Adrenal gland (tissue), 12 donors: Measurements from ENCODE around the gene GPC6. TPM values are rescaled to one million over a fixed set of nuclear protein-coding genes. Genes with fewer than 3 reads are reported as not detected.

Experiments
- DNase-seq, 7 donors: peaks; one replicate each; pipeline ENCODE4 v3.0.0-alpha.2; 2019 to 2020
- H3K27ac ChIP-seq, 5 donors: fragments of 200-600 bp; sonication (generic) in 4 of 5; 1 replicate in 3 of 5; 2 replicates in 2 of 5; pipeline versions ENCODE4 v1.5.1 to v1.8.0; 2016 to 2020; ENCODE audit warnings: mild to moderate bottlenecking in 1 of 5
- H3K27me3 ChIP-seq: fragments of 200-600 bp; 2 replicates; pipeline ENCODE4 v1.8.0; 2021
- H3K36me3 ChIP-seq, 2 donors: fragments of 200-600 bp; replicated peaks in 1 of 2; 1 replicate in 1 of 2; 2 replicates in 1 of 2; pipeline versions ENCODE4 v1.5.1 to v1.8.0; 2018 to 2022
- H3K4me1 ChIP-seq, 2 donors: fragments of 200-600 bp; replicated peaks in 1 of 2; 1 replicate in 1 of 2; 2 replicates in 1 of 2; pipeline versions ENCODE4 v1.5.1 to v1.8.0; 2018 to 2021
- H3K4me3 ChIP-seq, 4 donors: fragments of 200-600 bp; sonication (generic) in 3 of 4; one replicate each; pipeline ENCODE4 v1.5.1; 2016 to 2018
- H3K9me3 ChIP-seq, 3 donors: fragments of 200-600 bp; sonication (generic) in 1 of 3; replicated peaks in 1 of 3; 1 replicate in 2 of 3; 2 replicates in 1 of 3; pipeline versions ENCODE4 v1.5.1 to v1.8.0; 2016 to 2021
- CTCF ChIP-seq, 6 experiments: fragments of 450-650 bp in 4 of 6; fragments of 200-600 bp in 2 of 6; sonication (generic) in 1 of 6; IDR thresholded peaks; 1 replicate in 5 of 6; 2 replicates in 1 of 6; pipeline versions ENCODE4 v1.5.1 to v1.8.0; 2016 to 2021; ENCODE audit warnings: antibody characterized with exemption in 6 of 6, mild to moderate bottlenecking in 2 of 6, moderate library complexity in 1 of 6
- POLR2A ChIP-seq, 2 donors: fragments of 450-650 bp; IDR thresholded peaks; one replicate each; pipeline ENCODE4 v1.6.1; 2017; ENCODE audit warnings: antibody characterized with exemption in 2 of 2, mild to moderate bottlenecking in 2 of 2, moderate library complexity in 1 of 2
- WGBS, 4 donors: extraction: QIAGEN DNeasy Blood & Tissue Kit in 2 of 4; methylation state at CpG; one replicate each; pipeline versions ENCODE4 v1.1.5 to v1.1.7; 2013 to 2017; 5-methylcytosine and 5-hydroxymethylcytosine counted together
- intact Hi-C, 2 donors: fragments of 100-400 bp; cut with DNase I; formaldehyde crosslinking; loops; one replicate each; pipeline versions ENCODE4 v1.14.1 to v1.15.0; 2022 to 2023
- polyA plus RNA-seq, 3 donors: library from polyadenylated mRNA; stranded (reverse); fragments of 200-250 nt in 2 of 3; fragments of 350-450 nt in 1 of 3; fragmentation: Illumina TruSeq in 1 of 3; extraction: RNeasy Lipid Tissue Mini Kit (QIAGEN cat#74804) in 1 of 3; gene quantifications; one replicate each; pipeline ENCODE4 v1.2.3, GENCODE V29; 2013 to 2014
- total RNA-seq, 9 donors: library from RNA; depleted of rRNA in 4 of 9; stranded (reverse); fragments of >200 nt in 4 of 9; fragments of 120-200 nt in 1 of 9; fragmentation: NEBNext Ultra II Directional in 1 of 9; extraction: Animal tissue kit (Norgen Biotek cat#: 25700) in 1 of 9; gene quantifications; one replicate each; pipeline versions ENCODE4 v1.1.0 to v1.2.4, GENCODE V29; 2013 to 2023
- donor health status: healthy with polysubstance abuse.
- donor health status: Bipolar disorder and iron deficiency.
- donor health status: DM: yes; HTN: yes; CAD: no.
- donor health status: DM: no; HTN: no; CAD: no.
- donor health status: DM: no; HTN: no; CAD: no.
- donor health status: DM: yes; HTN: yes; CAD: no.

GPC6 gene
- total and polyA plus RNA-seq, 12 donors, result 0.37 to 62.3 (median 2.5) TPM

GRCh38 chr13:93715866-93716265 is 489.3 kb downstream of the GPC6 start:
- TF ChIP-seq CTCF (IDR thresholded peaks at IDR 0.05), result no peak
- no peak for TF ChIP-seq POLR2A (IDR thresholded peaks at IDR 0.05)

GRCh38 chr13:93716623-93717022 is 490.0 kb downstream of the GPC6 start:
- no peaks in the 10 kb centered on the region for H3K4me1 ChIP-seq
- TF ChIP-seq CTCF (IDR thresholded peaks at IDR 0.05) (no peak), POLR2A (IDR thresholded peaks at IDR 0.05) (no peak)
- DNase-seq, result no peak
- no peak overlapping the region for H3K4me3 ChIP-seq
- intact Hi-C loops, result no loop called here
- H3K36me3 ChIP-seq, result no peaks in the 10 kb centered on the region
- H3K27me3 ChIP-seq, result no peaks in the 10 kb centered on the region
- H3K27ac ChIP-seq, result no peak overlapping the region
- no peaks in the 10 kb centered on the region for H3K9me3 ChIP-seq

More at GRCh38 chr13:93715866-93716265, 489.3 kb downstream of the GPC6 start:
- H3K36me3 ChIP-seq, result no peaks in the 10 kb centered on the region
- no peaks in the 10 kb centered on the region for H3K9me3 ChIP-seq
- intact Hi-C loops, result no loop called here
- H3K4me3 ChIP-seq, result no peak overlapping the region
- 79 to 92% (median 88%) methylated on average over 4 of the region's 4 CpGs for whole genome bisulfite sequencing, 4 donors
- H3K4me1 ChIP-seq, result no peaks in the 10 kb centered on the region
- no peak for DNase-seq
- no peaks in the 10 kb centered on the region for H3K27me3 ChIP-seq
- H3K27ac ChIP-seq, result no peak overlapping the region

GRCh38 chr13:93721483-93721882 is 494.9 kb downstream of the GPC6 start:
- Histone ChIP-seq H3K4me1 (no peaks in the 10 kb centered on the region), H3K36me3 (no peaks in the 10 kb centered on the region), H3K9me3 (no peaks in the 10 kb centered on the region), H3K27ac (no peak overlapping the region), H3K4me3 (no peak overlapping the region), H3K27me3 (no peaks in the 10 kb centered on the region)
- TF ChIP-seq CTCF (IDR thresholded peaks at IDR 0.05) (no peak), POLR2A (IDR thresholded peaks at IDR 0.05) (no peak)
- no peak for DNase-seq
- intact Hi-C loops, result no loop called here
- WGBS, 4 donors, result 43 to 48% (median 45%) methylated on average over 3 of the region's 3 CpGs

GRCh38 chr13:93723316-93723715 is 496.7 kb downstream of the GPC6 start:
- no peaks in the 10 kb centered on the region for H3K9me3 ChIP-seq
- H3K4me3 ChIP-seq, result no peak overlapping the region
- no peak for DNase-seq
- TF ChIP-seq POLR2A (IDR thresholded peaks at IDR 0.05) (no peak), CTCF (IDR thresholded peaks at IDR 0.05) (no peak)
- no peaks in the 10 kb centered on the region for H3K27me3 ChIP-seq
- H3K36me3 ChIP-seq, result no peaks in the 10 kb centered on the region
- intact Hi-C loops, result no loop called here
- no peak overlapping the region for H3K27ac ChIP-seq
- WGBS, 4 donors, result 70 to 83% (median 75%) methylated on average over 3 of the region's 3 CpGs
- no peaks in the 10 kb centered on the region for H3K4me1 ChIP-seq
